HG03045 (cell line): ENCODE measurements around the gene HAAO.
A peak's percentile ranks its signal among the peaks of the same experiment; 100 is the strongest.
"Not testable (repeated sequence)": the region's sequence is repeated elsewhere in the genome, so short reads cannot be mapped to it uniquely, and the experiment has no call there.

Source experiments
- ATAC-seq: cut with Tn5 transposase; IDR thresholded peaks from one replicate; pipeline ENCODE4 v1.9.1; 2021; ENCODE audit warnings: mild to moderate bottlenecking, moderate library complexity; ENCODE audit not compliant: unreplicated experiment

The HAAO gene

GRCh38 chr2:42792583-42793333 lies at the start of gene HAAO:
Gene HAAO (minus strand): TSS chr2:42792583. CDS start chr2:42792536, 47 bp downstream.
- ATAC-seq: peak; percentile 39

- no peak for ATAC-seq
Observed at GRCh38 chr2:42841344-42841743, 49.0 kb upstream of the HAAO start.

GRCh38 chr2:42840760-42841159 lies 48.4 kb upstream of the HAAO start:
- no peak for ATAC-seq

- no peak for ATAC-seq
Observed at GRCh38 chr2:42839809-42840501, 47.6 kb upstream of the HAAO start.

- no peak for ATAC-seq
Observed at GRCh38 chr2:42838133-42838532, 45.8 kb upstream of the HAAO start.

- no peak for ATAC-seq
Observed at GRCh38 chr2:42835577-42836371, 43.4 kb upstream of the HAAO start.

GRCh38 chr2:42834161-42834560 lies 41.8 kb upstream of the HAAO start:
- ATAC-seq: no peak

GRCh38 chr2:42832289-42832634 lies 39.9 kb upstream of the HAAO start:
- ATAC-seq: no peak

- ATAC-seq: not testable (repeated sequence)
Observed at GRCh38 chr2:42831575-42832288, 39.3 kb upstream of the HAAO start.

GRCh38 chr2:42830922-42831574 lies 38.7 kb upstream of the HAAO start:
- no peak for ATAC-seq

GRCh38 chr2:42829671-42830440 lies 37.5 kb upstream of the HAAO start:
- ATAC-seq: no peak

GRCh38 chr2:42828487-42829425 lies 36.4 kb upstream of the HAAO start:
- no peak for ATAC-seq

GRCh38 chr2:42827647-42828486 lies 35.5 kb upstream of the HAAO start:
- peak; percentile 77 for ATAC-seq

GRCh38 chr2:42826231-42826630 lies 33.8 kb upstream of the HAAO start:
- ATAC-seq: no peak

- no peak for ATAC-seq
Observed at GRCh38 chr2:42824454-42824807, 32.0 kb upstream of the HAAO start.

GRCh38 chr2:42823744-42824453 lies 31.5 kb upstream of the HAAO start:
- ATAC-seq: no peak

GRCh38 chr2:42819160-42819559 lies 26.8 kb upstream of the HAAO start:
- ATAC-seq: no peak
